Measurements from ENCODE around the gene ZMYND11. TPM values are rescaled to one million over a fixed set of nuclear protein-coding genes. Genes with fewer than 3 reads are reported as not detected.

ZMYND11 gene
- total and polyA plus RNA-seq, 9 of the 15 experiments (the other 6 are each of a cell fraction or from before 2014, with no cell fraction given) = 2.7 to 13.8 (median 8.8) TPM

- ATAC-seq (no peak), FAIRE-seq (no peak), DNase-seq (ENCODE audit: extremely low read depth in 1 of 4, low spot score in 3 of 4) (no peak)
- H4K20me1 ChIP-seq (replicated peaks; ENCODE audit: control insufficient read depth, insufficient read depth, low read length) = no peaks in the 10 kb centered on the region
- no peak overlapping the region for H2AFZ ChIP-seq (ENCODE audit: low read depth, low read length)
- H3K9me1 ChIP-seq (ENCODE audit: control insufficient read depth, insufficient read depth, low read length) = no peaks in the 10 kb centered on the region
- 3% methylated on average over 6 of the region's 6 CpGs for WGBS (ENCODE audit: insufficient coverage, low coverage, missing lambda C conversion rate)
- ChIA-PET POLR2A (no interaction called here), CTCF (ENCODE audit: low intra/inter-chr PET ratio) (no interaction called here)
- H3K4me1 ChIP-seq (replicated peaks in 1 of 2; ENCODE audit: control insufficient read depth in 2 of 2, insufficient read depth in 2 of 2, low read length in 2 of 2) = no peaks in the 10 kb centered on the region; a peak in 1 of 5 replicates
- no peaks in the 10 kb centered on the region for H3K79me2 ChIP-seq (ENCODE audit: control insufficient read depth, insufficient read depth, low read length)
- no peak overlapping the region for H3K9ac ChIP-seq (ENCODE audit: insufficient read depth in 1 of 2, low read depth in 2 of 2, low read length in 2 of 2)
- H3K27ac ChIP-seq (ENCODE audit: extremely low read depth, low read depth, low read length) = no peak overlapping the region
- no peak overlapping the region for H3K4me2 ChIP-seq (ENCODE audit: insufficient read depth, low read length)
- intact Hi-C loops (cut with micrococcal nuclease) = no loop called here
- no peak overlapping the region for H3K4me3 ChIP-seq
- no peaks in the 10 kb centered on the region for H3K9me3 ChIP-seq (replicated peaks; ENCODE audit: control insufficient read depth, insufficient read depth, low read depth, low read length)
- no TSS peak for BruUV-seq (replicated peaks)
- H3K27me3 ChIP-seq (ENCODE audit: control insufficient read depth in 2 of 2, insufficient read depth in 2 of 2, low read length in 2 of 2) = peaks cover 20 to 39% of the 10 kb centered on the region in 2 experiments
- in situ Hi-C loops (cut with MboI) = no loop called here
- H3K36me3 ChIP-seq (ENCODE audit: control insufficient read depth, insufficient read depth, low read length) = no peaks in the 10 kb centered on the region
- no peak for TF ChIP-seq EP400 (IDR thresholded peaks at IDR 0.05)
Observed at GRCh38 chr10:297567-297966, 162.3 kb downstream of the ZMYND11 start.

- H2AFZ ChIP-seq (ENCODE audit: low read depth, low read length) = no peak overlapping the region
- H3K9me3 ChIP-seq (replicated peaks; ENCODE audit: control insufficient read depth, insufficient read depth, low read depth, low read length) = no peaks in the 10 kb centered on the region
- H3K4me2 ChIP-seq (ENCODE audit: insufficient read depth, low read length) = no peak overlapping the region
- H3K4me3 ChIP-seq = no peak overlapping the region
- ChIA-PET CTCF (ENCODE audit: low intra/inter-chr PET ratio) (no interaction called here), POLR2A (no interaction called here)
- H3K9ac ChIP-seq (ENCODE audit: insufficient read depth in 1 of 2, low read depth in 2 of 2, low read length in 2 of 2) = no peak overlapping the region
- H3K4me1 ChIP-seq (replicated peaks in 1 of 2; ENCODE audit: control insufficient read depth in 2 of 2, insufficient read depth in 2 of 2, low read length in 2 of 2) = no peaks in the 10 kb centered on the region; a peak in 1 of 5 replicates
- DNase-seq (ENCODE audit: extremely low read depth in 1 of 4, low spot score in 3 of 4) = no peak
- no peaks in the 10 kb centered on the region for H3K79me2 ChIP-seq (ENCODE audit: control insufficient read depth, insufficient read depth, low read length)
- WGBS (ENCODE audit: insufficient coverage, low coverage, missing lambda C conversion rate) = under 1% methylated on average over 9 of the region's 9 CpGs
- no TSS peak for BruUV-seq (replicated peaks)
- in situ Hi-C loops (cut with MboI) (no loop called here), intact Hi-C loops (cut with micrococcal nuclease) (no loop called here)
- no peaks in the 10 kb centered on the region for H3K9me1 ChIP-seq (ENCODE audit: control insufficient read depth, insufficient read depth, low read length)
- ATAC-seq = no peak
- TF ChIP-seq ZNF316 (IDR thresholded peaks at IDR 0.05) = 0 out of 2 replicates have a peak, but pooled peaks have one; percentile 8
- no peak for TF ChIP-seq RNF2 (IDR thresholded peaks at IDR 0.05)
- no peaks in the 10 kb centered on the region for H4K20me1 ChIP-seq (replicated peaks; ENCODE audit: control insufficient read depth, insufficient read depth, low read length)
- no peaks in the 10 kb centered on the region for H3K36me3 ChIP-seq (ENCODE audit: control insufficient read depth, insufficient read depth, low read length)
- no peak overlapping the region for H3K27ac ChIP-seq (ENCODE audit: extremely low read depth, low read depth, low read length)
- peaks cover 23 to 39% of the 10 kb centered on the region in 2 experiments; a peak in 4 of 5 replicates for H3K27me3 ChIP-seq (ENCODE audit: control insufficient read depth in 2 of 2, insufficient read depth in 2 of 2, low read length in 2 of 2)
- no peak for FAIRE-seq
Observed at GRCh38 chr10:298033-298432, 162.8 kb downstream of the ZMYND11 start.

All from K562 (cell line).